Activated naive CD8-positive, alpha-beta T cell treated with anti-CD3 and anti-CD28 coated beads, Interleukin-2, amount 10 ng/mL, durations not matched to agents 7 days and 5 days (primary cell): ENCODE results near the gene TOPORS. TPM values are rescaled to one million over a fixed set of nuclear protein-coding genes. Genes with fewer than 3 reads are reported as not detected.
A peak's percentile ranks its signal among the peaks of the same experiment; 100 is the strongest.
"Not testable (repeated sequence)": the region's sequence is repeated elsewhere in the genome, so short reads cannot be mapped to it uniquely, and the experiment has no call there.

ENCODE experiments used
- ATAC-seq: fragments of 150-1000 bp; cut with Tn5 transposase; one replicate; pipeline ENCODE4 v1.10.0; 2021; ENCODE audit warnings: low read depth, moderate library complexity
- POLR2A ChIA-PET: fragments of 350-600 bp; sonication (Branson Sonifier 250); formaldehyde crosslinking; loops from one replicate; lab custom pipeline; 2021; ENCODE audit warnings: antibody characterized with exemption; lab: Charles Lee
- DNase-seq: peaks from one replicate; pipeline ENCODE4 v3.0.0; 2021
- H3K27ac Mint-ChIP-seq: one replicate; pipeline ENCODE4 v1.8.0; 2022; ENCODE audit warnings: mild to moderate bottlenecking, mixed read lengths
- H3K27me3 Mint-ChIP-seq: one replicate; pipeline ENCODE4 v1.8.0; 2022; ENCODE audit warnings: mild to moderate bottlenecking, moderate library complexity, mixed read lengths
- H3K36me3 Mint-ChIP-seq: one replicate; pipeline ENCODE4 v1.8.0; 2021; ENCODE audit warnings: mild to moderate bottlenecking, mixed read lengths
- H3K4me1 Mint-ChIP-seq: one replicate; pipeline ENCODE4 v1.8.0; 2021; ENCODE audit warnings: mixed read lengths
- H3K4me3 Mint-ChIP-seq: one replicate; pipeline ENCODE4 v1.8.0; 2022; ENCODE audit warnings: mild to moderate bottlenecking, moderate library complexity, mixed read lengths
- H3K9me3 Mint-ChIP-seq: one replicate; pipeline ENCODE4 v1.8.0; 2021; ENCODE audit warnings: mixed read lengths
- total RNA-seq, 2 experiments: library from RNA; stranded (reverse); gene quantifications; one replicate each; pipeline ENCODE4 v1.2.3, GENCODE V29; 2021

The TOPORS gene
- total RNA-seq, 2 experiments from 2014 or later: 17.2 to 18.1 TPM

GRCh38 chr9:32524558-32524891, 27.9 kb downstream of the TOPORS start:
- not testable (repeated sequence) for H3K27me3 Mint-ChIP-seq, DNase-seq, ATAC-seq, H3K9me3 Mint-ChIP-seq
- POLR2A ChIA-PET: interaction anchor here (1.2 to 3.2 kb wide), 3 partner anchors 27 to 145 kb away, joined by 3 to 47 read pairs (median 10); partner anchors contain the start of genes ACO1, SMIM27 and TOPORS
- H3K36me3 Mint-ChIP-seq: peaks cover 42% of the 10 kb centered on the region
- H3K4me1 Mint-ChIP-seq: peaks cover 39% of the 10 kb centered on the region
- H3K4me3 Mint-ChIP-seq: peak overlapping the region; percentile 96
- peak overlapping the region; percentile 90 for H3K27ac Mint-ChIP-seq

GRCh38 chr9:32523910-32524309, 28.5 kb downstream of the TOPORS start:
- H3K4me3 Mint-ChIP-seq: peak overlapping the region; percentile 96
- no peaks in the 10 kb centered on the region for H3K27me3 Mint-ChIP-seq
- POLR2A ChIA-PET: interaction anchor here (3.2 kb wide), 1 partner anchor 27 kb away, joined by 47 read pairs; the partner anchor contains the start of genes SMIM27 and TOPORS
- DNase-seq (no peak), ATAC-seq (no peak)
- H3K36me3 Mint-ChIP-seq: peaks cover 46% of the 10 kb centered on the region
- peak overlapping the region; percentile 5 for H3K27ac Mint-ChIP-seq
- H3K4me1 Mint-ChIP-seq: peaks cover 39% of the 10 kb centered on the region
- no peaks in the 10 kb centered on the region for H3K9me3 Mint-ChIP-seq

GRCh38 chr9:32518276-32518675, 34.1 kb downstream of the TOPORS start:
- peaks cover 77% of the 10 kb centered on the region for H3K36me3 Mint-ChIP-seq
- no peak overlapping the region for H3K4me3 Mint-ChIP-seq
- ATAC-seq (no peak), DNase-seq (no peak)
- H3K4me1 Mint-ChIP-seq: peaks cover 27% of the 10 kb centered on the region
- POLR2A ChIA-PET: no interaction called here
- H3K9me3 Mint-ChIP-seq: peaks cover 11% of the 10 kb centered on the region
- H3K27me3 Mint-ChIP-seq: no peaks in the 10 kb centered on the region
- no peak overlapping the region for H3K27ac Mint-ChIP-seq

- POLR2A ChIA-PET: interaction anchor here (0.6 kb wide), 1 partner anchor 1180 kb away, joined by 3 read pairs; no protein-coding TSS in a partner anchor
- Mint-ChIP-seq H3K4me3 (no peak overlapping the region), H3K9me3 (peaks cover 11% of the 10 kb centered on the region), H3K36me3 (peaks cover 67% of the 10 kb centered on the region), H3K27ac (no peak overlapping the region), H3K27me3 (no peaks in the 10 kb centered on the region), H3K4me1 (peaks cover 27% of the 10 kb centered on the region)
- no peak for DNase-seq
- no peak for ATAC-seq
Measured at GRCh38 chr9:32516241-32516640, 36.1 kb downstream of the TOPORS start.

- POLR2A ChIA-PET: no interaction called here
- Mint-ChIP-seq H3K27me3 (no peaks in the 10 kb centered on the region), H3K4me1 (peaks cover 27% of the 10 kb centered on the region), H3K4me3 (no peak overlapping the region), H3K27ac (no peak overlapping the region), H3K9me3 (peaks cover 3% of the 10 kb centered on the region), H3K36me3 (peaks cover 14% of the 10 kb centered on the region)
- ATAC-seq (no peak), DNase-seq (no peak)
Measured at GRCh38 chr9:32508728-32509127, 43.7 kb downstream of the TOPORS start.

GRCh38 chr9:32503008-32503407, 49.4 kb downstream of the TOPORS start:
- ATAC-seq: no peak
- no peak overlapping the region for H3K4me3 Mint-ChIP-seq
- peaks cover 13% of the 10 kb centered on the region for H3K4me1 Mint-ChIP-seq
- DNase-seq: no peak
- peak overlapping the region; percentile 45 for H3K27ac Mint-ChIP-seq
- no peaks in the 10 kb centered on the region for H3K27me3 Mint-ChIP-seq
- no peaks in the 10 kb centered on the region for H3K9me3 Mint-ChIP-seq
- peaks cover 31% of the 10 kb centered on the region for H3K36me3 Mint-ChIP-seq
- POLR2A ChIA-PET: interaction anchor here (0.6 kb wide), 1 partner anchor 498 kb away, joined by 3 read pairs; no protein-coding TSS in a partner anchor

- no peak overlapping the region for H3K4me3 Mint-ChIP-seq
- H3K27me3 Mint-ChIP-seq: no peaks in the 10 kb centered on the region
- H3K4me1 Mint-ChIP-seq: peaks cover 15% of the 10 kb centered on the region
- POLR2A ChIA-PET: no interaction called here
- ATAC-seq (no peak), DNase-seq (no peak)
- peak overlapping the region; percentile 30 for H3K27ac Mint-ChIP-seq
- H3K9me3 Mint-ChIP-seq: no peaks in the 10 kb centered on the region
- H3K36me3 Mint-ChIP-seq: peaks cover 33% of the 10 kb centered on the region
Measured at GRCh38 chr9:32502464-32502863, 49.9 kb downstream of the TOPORS start.

GRCh38 chr9:32501868-32502267, 50.5 kb downstream of the TOPORS start:
- H3K4me3 Mint-ChIP-seq: no peak overlapping the region
- no peaks in the 10 kb centered on the region for H3K27me3 Mint-ChIP-seq
- H3K4me1 Mint-ChIP-seq: peaks cover 15% of the 10 kb centered on the region
- ATAC-seq (no peak), DNase-seq (no peak)
- H3K9me3 Mint-ChIP-seq: no peaks in the 10 kb centered on the region
- H3K36me3 Mint-ChIP-seq: peaks cover 35% of the 10 kb centered on the region
- no peak overlapping the region for H3K27ac Mint-ChIP-seq
- POLR2A ChIA-PET: no interaction called here

GRCh38 chr9:32500768-32501167, 51.6 kb downstream of the TOPORS start:
- no peak overlapping the region for H3K4me3 Mint-ChIP-seq
- no peak overlapping the region for H3K27ac Mint-ChIP-seq
- peaks cover 15% of the 10 kb centered on the region for H3K4me1 Mint-ChIP-seq
- H3K9me3 Mint-ChIP-seq: no peaks in the 10 kb centered on the region
- DNase-seq (no peak), ATAC-seq (no peak)
- H3K36me3 Mint-ChIP-seq: peaks cover 46% of the 10 kb centered on the region
- no peaks in the 10 kb centered on the region for H3K27me3 Mint-ChIP-seq
- POLR2A ChIA-PET: no interaction called here

- H3K36me3 Mint-ChIP-seq: peaks cover 46% of the 10 kb centered on the region
Measured at GRCh38 chr9:32497921-32498320, 54.5 kb downstream of the TOPORS start.

GRCh38 chr9:32490601-32491000, 61.8 kb downstream of the TOPORS start:
- POLR2A ChIA-PET: no interaction called here
- ATAC-seq: no peak
- Mint-ChIP-seq H3K27ac (peak overlapping the region; percentile 11), H3K27me3 (no peaks in the 10 kb centered on the region), H3K4me3 (no peak overlapping the region), H3K36me3 (peaks cover 20% of the 10 kb centered on the region), H3K9me3 (no peaks in the 10 kb centered on the region), H3K4me1 (no peaks in the 10 kb centered on the region)
- no peak for DNase-seq

More at GRCh38 chr9:32497921-32498320, 54.5 kb downstream of the TOPORS start:
- Mint-ChIP-seq H3K27me3 (no peaks in the 10 kb centered on the region), H3K9me3 (no peaks in the 10 kb centered on the region), H3K4me1 (peaks cover 15% of the 10 kb centered on the region), H3K27ac (peak overlapping the region; percentile 47), H3K4me3 (no peak overlapping the region)
- ATAC-seq (no peak), DNase-seq (no peak)
- POLR2A ChIA-PET: no interaction called here

Other genes with a start within 250 kb of the TOPORS start
- gene ACO1, start 167.9 kb downstream of the TOPORS start, total RNA-seq: 1 to 10 TPM; 8.5 to 9.1 TPM
- gene RIGI, start 26.4 kb downstream of the TOPORS start, total RNA-seq: 10 to 100 TPM; 27.8 to 30.0 TPM
- 10 to 100 TPM; 30.4 to 34.9 TPM for gene SMIM27, start 259 bp downstream of the TOPORS start, total RNA-seq
- gene NDUFB6, start 20.6 kb upstream of the TOPORS start, total RNA-seq: 10 to 100 TPM; 40.1 to 41.5 TPM
- gene TAF1L, start 83.1 kb upstream of the TOPORS start, total RNA-seq: under 1 TPM; 0.06 to 0.08 TPM
- gene TMEM215, start 231.0 kb upstream of the TOPORS start, total RNA-seq: not detected